GM18517 (cell line): Measurements from ENCODE around the gene PLPP7.

ENCODE experiments used
- ATAC-seq: cut with Tn5 transposase; IDR thresholded peaks from one replicate; pipeline ENCODE4 v1.9.1; 2021; ENCODE audit warnings: mild to moderate bottlenecking, moderate library complexity; ENCODE audit not compliant: unreplicated experiment

The PLPP7 gene

DNA sequence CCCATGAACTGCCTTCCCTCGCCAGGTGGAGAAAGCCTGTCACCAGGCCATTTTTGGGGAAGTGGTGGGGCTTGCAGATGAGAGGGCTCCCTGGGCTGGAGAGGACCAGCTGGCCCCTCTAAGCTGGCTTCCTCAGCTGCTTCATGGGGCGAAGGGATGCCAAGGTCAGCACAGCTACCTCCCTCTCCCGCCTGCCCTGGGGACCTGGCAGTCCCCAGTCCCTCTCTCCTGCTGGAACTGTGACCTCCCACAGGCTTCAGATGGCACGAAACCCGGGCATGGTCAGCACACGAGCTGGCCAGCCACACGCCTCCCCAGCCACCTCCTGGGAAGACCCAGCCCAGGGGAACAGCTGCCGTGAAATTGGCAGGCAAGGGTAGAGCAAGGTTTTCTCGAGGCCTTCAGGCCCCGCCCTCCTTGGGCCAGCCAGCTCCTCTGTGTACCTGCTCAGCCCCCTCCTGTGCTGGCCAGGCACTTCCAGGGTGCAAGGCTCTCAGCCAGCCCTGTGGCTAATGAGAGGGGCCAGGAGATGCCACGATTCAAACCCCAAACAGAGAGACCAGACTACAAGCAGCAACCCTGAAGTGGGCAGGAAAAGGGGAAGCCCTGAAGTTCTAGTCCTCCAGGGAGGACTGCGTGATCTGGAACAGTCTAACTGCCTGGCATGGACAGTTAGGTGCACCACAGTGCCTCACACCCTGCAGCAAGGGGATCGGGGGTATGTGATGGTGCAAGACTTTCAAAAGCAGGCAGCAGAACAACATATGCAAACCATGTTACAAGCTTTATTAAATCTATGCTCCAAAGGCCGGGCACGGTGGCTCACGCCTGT, 12.9 kb downstream of the PLPP7 start:
- no peak for ATAC-seq

DNA sequence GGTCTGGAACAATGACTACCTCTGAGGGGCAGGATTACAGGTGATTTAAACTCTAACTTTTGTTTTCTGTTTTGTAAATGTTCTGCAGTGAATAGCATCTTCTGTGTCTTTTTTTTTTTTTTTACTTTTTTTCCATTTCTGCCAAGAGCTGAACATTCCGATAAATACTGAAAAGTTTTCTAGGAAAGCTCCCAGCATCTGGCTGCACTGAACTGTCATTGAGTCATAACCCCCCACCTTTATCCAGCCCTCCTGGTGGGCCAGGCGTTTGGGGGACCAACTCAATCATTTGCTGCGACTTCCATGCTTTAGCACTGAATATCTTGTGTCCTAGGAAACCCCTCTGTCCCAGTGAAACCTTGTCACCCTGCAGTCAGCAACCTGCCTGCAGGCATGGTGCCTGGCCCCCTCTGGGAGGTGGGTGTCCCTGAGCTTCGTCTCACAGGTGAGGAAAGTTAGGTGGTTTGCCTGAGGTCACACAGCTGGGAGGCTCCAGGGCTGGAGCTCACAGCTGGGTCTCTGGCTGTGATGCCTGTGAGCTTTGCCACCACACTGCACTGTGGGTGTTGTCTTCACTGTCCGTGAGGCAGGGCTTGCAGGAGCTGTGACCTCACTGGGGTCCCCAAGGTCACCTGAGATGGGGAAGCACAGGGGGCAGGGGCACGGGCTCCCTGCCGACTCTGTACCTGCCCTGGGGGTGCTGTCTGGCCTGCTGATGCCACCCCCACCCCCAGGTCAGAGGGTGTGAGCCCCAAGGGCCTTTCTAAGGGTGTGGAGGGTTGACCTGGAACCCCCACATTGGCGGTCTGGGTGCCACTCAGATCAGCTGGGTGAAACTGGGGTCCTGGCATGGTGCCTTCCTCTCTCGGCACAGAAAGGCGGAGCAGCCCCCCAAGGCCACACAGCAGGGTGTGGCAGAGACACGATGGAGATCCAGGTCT, 14.1 kb downstream of the PLPP7 start:
- ATAC-seq: no peak

DNA sequence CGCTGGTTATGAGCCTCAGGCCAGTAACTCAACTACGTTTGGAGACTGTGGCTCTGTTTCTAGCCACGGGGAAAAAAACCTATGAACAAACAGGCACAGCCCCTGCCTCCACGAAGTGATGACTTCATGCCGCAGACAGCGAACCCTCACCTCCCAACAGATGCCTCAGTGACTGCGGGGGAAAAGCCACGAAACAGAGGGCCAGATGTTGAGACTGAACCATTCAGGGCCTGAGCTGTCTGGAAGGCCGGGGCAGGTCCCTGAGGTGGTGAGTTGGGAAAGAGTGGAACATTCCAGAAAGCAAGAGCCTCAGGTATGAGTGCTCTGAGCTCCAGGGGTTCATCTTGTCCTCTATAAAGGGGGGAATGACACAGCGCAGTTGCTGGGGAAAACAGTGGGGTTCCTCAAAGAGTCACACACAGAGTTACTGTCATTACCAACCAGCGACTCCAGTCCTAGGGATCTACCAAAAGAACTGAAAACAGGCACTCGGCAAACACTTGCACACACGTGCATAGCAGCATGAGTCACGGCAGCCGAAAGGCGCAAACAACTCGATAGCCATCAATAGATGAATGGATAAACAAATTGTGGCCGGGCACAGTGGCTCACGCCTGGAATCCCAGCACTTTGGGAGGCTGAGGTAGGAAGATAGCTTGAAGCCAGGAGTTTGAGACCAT, 15.3 kb downstream of the PLPP7 start:
- ATAC-seq: no peak

DNA sequence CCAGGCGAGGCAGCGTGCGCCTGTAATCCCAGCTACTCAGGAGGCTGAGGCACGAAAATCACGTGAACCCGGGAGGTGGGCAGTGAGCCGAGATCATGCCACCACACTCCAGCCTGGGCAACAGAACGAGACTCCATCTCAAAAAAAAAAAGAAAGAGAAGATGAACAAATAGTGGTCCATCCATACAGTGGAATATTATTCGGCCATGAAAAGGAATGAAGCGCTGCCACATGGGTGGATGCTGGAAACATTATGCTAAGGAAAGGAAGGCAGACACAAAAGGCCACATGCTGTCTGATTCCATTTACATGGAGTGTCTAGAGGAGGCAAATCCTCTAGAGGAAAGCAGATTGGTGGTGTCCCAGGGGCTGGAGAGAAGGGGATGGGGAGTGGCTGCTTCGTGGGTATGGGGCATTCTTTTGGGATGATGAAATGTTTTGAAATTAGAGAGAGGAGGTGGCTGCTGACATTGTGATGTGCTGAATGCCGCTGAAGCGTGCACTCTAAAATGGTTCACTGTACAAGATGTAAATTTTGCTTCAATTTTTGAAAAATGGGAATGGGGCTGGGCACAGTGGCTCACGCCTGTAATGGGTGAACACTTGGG, 17.0 kb downstream of the PLPP7 start:
- ATAC-seq: no peak

DNA sequence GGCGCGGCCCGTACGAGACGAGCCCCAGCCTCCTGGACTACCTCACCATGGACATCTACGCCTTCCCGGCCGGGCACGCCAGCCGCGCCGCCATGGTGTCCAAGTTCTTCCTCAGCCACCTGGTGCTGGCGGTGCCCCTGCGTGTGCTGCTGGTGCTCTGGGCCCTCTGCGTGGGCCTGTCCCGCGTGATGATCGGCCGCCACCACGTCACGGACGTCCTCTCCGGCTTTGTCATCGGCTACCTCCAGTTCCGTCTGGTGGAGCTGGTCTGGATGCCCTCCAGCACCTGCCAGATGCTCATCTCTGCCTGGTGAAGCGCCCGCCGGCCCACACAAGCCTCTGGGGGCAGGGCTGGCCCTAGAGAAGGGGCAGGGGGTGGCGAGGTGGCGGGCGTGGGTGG, 18.5 kb downstream of the PLPP7 start:
- ATAC-seq: no peak

DNA sequence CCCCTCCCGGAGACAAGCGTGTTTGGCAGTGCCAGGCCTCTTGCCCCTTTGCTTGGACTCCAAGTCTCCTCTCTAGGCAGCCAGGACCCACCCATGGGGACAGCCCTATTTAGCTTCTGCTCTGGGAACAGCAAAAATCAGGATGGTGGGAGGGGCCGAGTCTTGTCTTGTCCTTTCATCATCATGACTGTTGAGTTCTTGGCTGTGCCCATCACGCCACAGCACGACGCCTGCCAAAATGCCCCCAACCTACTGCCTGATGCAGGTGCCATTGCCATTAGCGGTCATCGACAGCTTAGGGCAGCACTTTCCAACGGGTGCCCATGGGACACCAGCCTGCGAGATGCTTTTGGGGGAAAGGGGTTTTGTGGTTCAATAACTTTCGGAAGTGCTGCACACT, 18.9 kb downstream of the PLPP7 start:
- ATAC-seq: no peak

DNA sequence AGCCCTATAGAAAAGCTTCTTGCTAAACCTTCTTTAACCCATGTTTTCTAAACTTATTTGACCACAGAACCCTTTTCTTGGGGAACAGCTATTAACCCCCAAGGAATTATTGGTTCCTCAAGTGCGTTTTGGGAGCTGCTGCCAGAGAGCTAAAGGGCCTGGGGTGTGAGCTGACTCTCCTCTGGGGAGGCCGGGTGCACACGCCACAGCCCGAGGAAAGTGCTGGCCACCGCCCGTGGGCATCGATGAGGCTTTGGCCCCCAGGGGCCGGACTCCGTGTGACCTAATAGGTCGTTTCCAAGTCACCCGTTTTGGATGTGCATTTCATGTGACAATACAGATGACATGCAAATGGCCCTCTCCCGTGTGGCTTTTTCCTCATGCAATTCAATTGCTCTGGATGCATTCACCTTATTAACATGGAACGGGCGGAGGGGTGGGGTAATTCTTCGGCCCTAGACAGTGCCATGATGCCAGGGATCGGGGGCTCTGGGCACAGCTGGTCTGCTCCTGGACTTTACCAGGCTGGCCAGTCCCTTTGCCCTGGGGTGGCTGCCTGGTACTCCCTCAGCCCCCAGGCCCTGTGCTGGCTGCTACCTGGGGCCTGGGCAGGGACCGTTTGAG, 19.5 kb downstream of the PLPP7 start:
- ATAC-seq: no peak

DNA sequence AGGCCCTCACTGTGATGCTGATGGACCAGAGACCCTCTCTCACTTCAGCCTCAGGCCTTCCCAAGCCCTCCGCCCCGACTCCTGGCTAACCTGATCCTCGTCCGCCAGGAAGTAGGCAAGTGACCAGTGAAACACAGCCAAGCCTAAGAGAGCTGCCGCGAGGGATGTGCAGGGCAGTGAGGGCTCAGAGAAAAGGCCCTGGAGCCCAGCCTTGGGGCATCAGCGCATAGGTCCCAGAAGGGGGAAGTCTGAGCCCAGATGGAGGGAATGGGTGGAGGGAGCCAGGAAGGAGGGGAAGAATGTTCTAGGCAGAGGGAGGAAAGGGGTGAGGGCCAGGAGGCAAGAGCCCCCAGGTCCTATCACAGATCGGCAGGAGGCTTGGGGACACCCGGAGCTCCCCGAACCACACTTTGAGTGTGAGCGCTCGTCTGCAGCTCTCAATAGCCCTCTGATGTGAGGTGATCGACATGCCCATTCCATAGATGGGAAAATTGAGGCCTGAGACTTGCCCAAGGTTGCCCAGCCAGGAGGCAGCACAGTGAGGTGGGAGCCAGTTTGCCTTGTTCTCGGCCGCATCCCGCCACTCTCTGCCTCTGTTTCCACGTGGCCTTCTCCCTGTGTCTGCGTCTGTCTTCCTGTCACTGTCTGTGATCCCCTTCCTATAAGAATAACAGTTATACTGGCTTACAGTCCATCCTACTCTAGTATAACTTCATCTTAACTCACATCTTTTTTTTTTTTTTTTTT, 20.2 kb downstream of the PLPP7 start:
- ATAC-seq: no peak

DNA sequence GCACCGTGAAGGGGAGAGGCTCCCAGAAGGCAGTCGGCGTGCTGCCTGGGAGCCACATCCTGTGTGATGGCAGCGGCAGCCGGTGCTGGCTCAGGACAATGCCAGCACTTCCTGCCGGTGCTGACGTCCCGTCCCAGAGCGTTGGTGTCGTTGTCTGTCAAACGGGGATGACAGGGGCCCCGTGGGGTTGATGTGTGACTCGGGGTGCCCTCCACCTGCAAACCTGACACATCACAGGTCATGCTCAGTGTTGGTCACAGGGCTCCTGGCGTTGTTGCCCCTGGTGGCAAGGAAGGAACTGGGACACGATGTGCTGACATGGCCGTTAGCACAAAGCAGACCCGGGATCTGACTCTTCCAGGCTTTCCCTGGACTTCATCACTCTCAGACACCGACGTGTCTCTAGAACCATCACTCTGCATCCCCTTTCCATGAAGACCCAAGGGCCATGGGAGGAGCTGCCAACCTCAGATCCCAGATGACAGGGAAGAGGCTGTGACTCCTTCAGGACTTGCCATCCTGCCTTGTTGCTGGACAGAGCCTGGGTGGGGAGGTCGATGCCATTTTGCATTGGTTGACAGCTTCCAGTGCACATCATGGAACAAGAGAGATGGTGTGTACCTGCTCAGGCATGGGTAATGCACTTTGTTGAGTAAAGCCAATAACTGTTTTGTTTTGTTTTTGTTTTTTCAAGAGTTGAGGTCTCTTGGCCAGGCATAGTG, 21.5 kb downstream of the PLPP7 start:
- no peak for ATAC-seq

DNA sequence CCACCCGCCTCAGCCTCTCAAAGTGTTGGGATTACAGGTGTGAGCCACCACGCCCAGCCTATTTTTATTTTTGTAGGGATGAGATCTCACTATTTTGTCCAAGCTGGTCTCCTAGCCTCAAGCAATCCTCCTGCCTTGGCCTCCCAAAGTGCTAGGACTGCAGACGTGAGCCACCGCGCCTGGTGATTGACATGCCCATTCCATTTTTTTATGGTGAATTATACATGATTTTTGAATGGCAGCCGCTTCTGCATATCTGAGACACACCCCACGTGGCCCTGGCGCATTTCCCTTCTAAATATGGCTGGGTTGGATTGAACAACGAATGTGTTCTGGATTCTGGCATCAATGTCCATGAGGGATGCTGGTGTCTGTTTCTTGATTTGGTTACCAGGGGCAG, 22.7 kb downstream of the PLPP7 start:
- ATAC-seq: no peak

DNA sequence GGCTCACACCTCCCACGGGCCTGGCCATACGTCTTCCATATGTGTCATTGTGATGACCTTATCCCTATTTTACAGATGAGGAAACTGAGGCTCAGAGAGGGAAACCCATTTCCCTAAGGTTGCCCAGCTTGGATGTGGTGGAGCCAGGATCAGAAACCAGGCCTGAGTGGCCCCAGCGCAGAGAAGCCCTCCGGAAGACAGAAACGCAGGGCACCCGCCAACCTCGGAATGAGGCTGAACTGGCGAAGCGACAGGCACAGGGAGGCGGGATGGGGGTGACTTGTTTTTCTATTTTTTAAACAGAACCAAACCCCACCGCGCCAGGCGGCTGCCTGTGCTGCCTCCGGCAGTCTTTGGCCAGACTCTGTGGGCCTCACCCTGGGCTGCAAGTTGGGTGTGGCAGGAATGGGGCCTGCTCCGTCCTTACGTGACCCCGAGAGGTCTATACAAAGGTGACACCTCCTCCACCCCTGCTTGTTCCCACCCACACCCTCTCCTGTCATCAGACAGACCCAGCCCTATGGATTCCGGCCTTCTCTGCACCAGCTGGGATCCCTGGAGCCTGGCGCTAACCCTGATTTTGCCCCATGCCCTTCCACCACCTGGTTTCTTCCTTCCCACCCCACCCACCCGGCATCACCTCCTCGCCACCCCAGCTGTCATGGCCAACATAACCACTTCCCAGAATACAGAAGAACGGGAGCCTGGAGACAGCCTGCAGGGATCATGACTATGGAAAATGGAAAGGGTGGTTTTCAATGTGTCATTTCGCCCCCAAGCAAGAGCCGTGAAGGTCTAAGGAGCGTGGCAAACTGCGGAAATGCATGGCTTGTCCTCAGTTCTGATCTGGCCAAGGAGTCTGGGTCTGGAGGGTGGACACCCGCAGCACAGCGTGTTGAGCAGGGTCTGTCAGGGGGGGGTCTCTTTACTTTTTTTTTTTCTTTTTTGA, 23.6 kb downstream of the PLPP7 start:
- no peak for ATAC-seq

DNA sequence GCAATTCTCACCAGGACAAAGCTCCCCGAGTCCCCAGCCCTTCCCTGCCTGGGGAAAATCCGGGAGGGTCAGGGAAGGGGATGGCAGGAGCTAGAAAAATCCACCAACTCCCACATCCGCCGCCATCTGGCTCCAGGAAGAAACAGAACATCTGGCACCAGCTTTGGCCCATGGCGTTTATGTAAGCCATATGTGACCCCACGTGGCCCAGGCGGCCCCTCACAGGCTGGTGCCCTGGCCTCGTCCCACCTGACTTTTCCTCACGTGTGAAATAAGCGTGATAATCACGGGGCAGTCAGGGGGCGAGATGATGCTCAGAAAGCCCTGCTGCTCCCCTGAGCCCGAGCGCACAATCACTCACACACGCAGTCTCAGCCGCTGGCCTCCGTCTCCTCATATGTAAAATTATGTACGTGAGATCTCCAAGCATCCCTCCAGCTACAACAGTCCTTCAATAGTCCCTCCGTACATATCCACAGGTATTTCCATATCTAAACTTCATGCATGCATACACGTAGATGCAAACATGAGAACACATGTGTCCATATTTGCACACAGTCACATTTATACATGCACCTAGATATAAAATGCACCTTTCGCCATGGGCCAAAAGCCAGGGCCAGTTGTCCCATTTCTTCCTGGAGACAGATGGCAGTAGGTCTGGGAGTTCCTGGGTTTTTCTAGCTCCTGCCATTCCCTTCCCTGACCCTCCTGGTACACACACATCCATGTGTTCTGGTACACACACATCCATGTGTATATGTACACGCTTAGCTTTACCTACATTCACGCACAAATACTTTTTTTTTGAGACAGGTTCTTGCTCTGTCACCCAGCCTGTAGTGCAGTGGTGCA, 28.9 kb downstream of the PLPP7 start:
- ATAC-seq: no peak

DNA sequence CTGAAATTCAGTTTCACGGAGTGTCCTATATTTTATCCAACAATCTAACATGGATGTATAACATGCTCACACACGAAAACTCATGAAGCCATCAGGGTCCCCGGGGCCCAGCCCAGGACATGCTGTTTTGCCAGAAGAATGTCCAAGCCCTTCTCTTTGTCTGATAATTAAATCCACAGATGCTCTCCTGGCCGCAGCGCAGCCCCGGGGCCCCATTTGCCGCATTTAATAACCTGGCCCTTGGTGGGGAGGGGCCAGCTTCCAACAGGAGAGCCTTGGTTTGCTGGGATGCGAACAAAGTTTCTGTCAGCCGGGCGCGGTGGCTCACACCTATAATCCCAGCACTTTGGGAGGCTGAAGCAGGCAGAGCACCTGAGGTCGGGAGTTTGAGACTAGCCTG, 30.0 kb downstream of the PLPP7 start:
- ATAC-seq: no peak

DNA sequence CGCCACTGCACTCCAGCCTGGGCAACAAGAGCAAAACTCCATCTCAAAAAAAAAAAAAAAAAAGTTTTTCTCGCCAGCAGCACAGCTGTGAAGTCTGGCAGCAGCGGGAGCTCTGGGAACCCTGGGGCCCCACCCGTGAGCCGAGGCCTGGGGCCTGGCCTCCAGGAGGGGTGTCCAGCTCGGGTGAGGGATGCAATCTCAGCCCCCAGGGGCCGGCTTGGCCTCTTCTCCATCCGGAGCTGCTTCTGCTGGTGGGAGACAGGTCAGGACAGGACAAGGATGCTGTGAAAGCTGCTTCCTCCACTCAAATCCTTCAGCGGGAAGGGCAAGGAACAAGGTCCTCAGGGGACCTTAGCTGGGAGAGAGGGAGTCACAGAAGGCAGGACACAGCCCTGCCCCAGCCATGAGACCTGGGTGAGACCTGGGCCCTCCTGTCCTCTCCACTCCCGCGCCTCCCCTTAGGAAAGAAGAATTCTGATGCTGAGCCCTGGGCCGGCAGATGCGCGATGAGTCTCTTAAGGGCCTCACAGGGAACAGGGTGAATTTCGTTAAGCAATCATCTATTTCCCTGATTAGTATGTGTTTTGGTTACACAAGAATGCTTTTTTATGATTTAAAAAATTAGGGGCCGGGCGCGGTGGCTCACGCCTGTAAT, 30.6 kb downstream of the PLPP7 start:
- ATAC-seq: no peak

DNA sequence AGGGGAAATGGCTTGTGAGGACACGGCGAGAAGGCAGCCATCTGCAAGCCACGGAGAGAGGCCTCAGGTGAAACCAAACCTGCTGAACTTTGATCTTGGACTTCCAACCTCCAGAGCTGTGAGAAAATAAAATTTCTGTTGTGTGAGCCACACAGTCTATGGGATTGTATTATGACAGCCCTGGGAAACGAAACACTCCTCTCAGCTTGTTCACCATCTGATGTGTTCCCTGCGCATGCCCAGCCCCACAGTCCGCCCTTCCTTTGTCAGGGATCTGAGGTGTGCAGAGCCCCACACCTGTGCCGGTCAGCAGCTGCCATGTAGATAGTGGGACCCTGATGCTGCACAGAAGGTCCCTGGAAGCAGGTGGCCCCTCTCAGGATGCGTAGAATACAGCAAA, 34.1 kb downstream of the PLPP7 start:
- ATAC-seq: no peak
